HEK293 (cell line): Measurements from ENCODE around the gene CORO7.

ENCODE experiments used
- HIC1 ChIP-seq: fragments of 450-650 bp; formaldehyde crosslinking; IDR thresholded peaks from 2 replicates; pipeline ENCODE4 v1.5.1; 2016; ENCODE audit warnings: missing biosample characterization, missing genetic modification characterization
- KLF16 ChIP-seq: fragments of 450-650 bp; formaldehyde crosslinking; IDR thresholded peaks from 2 replicates; pipeline ENCODE4 v1.5.1; 2017; ENCODE audit warnings: missing biosample characterization, missing genetic modification characterization
- YY1 ChIP-seq: fragments of 450-650 bp; formaldehyde crosslinking; IDR thresholded peaks from 2 replicates; pipeline ENCODE4 v1.5.1; 2018; ENCODE audit warnings: missing biosample characterization, missing genetic modification characterization
- ZBTB7A ChIP-seq: fragments of 450-650 bp; formaldehyde crosslinking; IDR thresholded peaks from 2 replicates; pipeline ENCODE4 v1.5.1; 2016; ENCODE audit warnings: low read depth, missing biosample characterization, missing genetic modification characterization
- ZNF274 ChIP-seq, 2 experiments: fragments of 200-500 bp in 1 of 2; fragments of 450-650 bp in 1 of 2; sonication (Bioruptor generic) in 1 of 2; formaldehyde crosslinking in 1 of 2; IDR thresholded peaks; 2 replicates each; pipeline versions ENCODE4 v1.5.1 to v1.6.1; 2014 to 2016; ENCODE audit warnings: borderline replicate concordance in 1 of 2, inconsistent platforms in 1 of 2, low read length in 1 of 2, missing biosample characterization in 1 of 2, missing genetic modification characterization in 1 of 2
- ZNF488 ChIP-seq: fragments of 450-650 bp; formaldehyde crosslinking; IDR thresholded peaks from 2 replicates; pipeline ENCODE4 v1.5.1; 2016; ENCODE audit warnings: missing biosample characterization, missing genetic modification characterization
- ZNF639 ChIP-seq: fragments of 450-650 bp; formaldehyde crosslinking; IDR thresholded peaks from 2 replicates; pipeline ENCODE4 v1.5.1; 2016; ENCODE audit warnings: missing biosample characterization, missing genetic modification characterization
- ZNF692 ChIP-seq: fragments of 450-650 bp; formaldehyde crosslinking; IDR thresholded peaks from 2 replicates; pipeline ENCODE4 v1.5.1; 2016; ENCODE audit warnings: missing biosample characterization, missing genetic modification characterization
- TF ChIP-seq, protein P1 (sequence below): fragments of 450-650 bp; formaldehyde crosslinking; IDR thresholded peaks from 2 replicates; pipeline ENCODE4 v1.5.1; 2016; ENCODE audit warnings: missing biosample characterization, missing genetic modification characterization
- TF ChIP-seq, protein P2 (sequence below): fragments of 450-650 bp; formaldehyde crosslinking; IDR thresholded peaks from 2 replicates; pipeline ENCODE4 v1.5.1; 2017; ENCODE audit warnings: missing biosample characterization, missing genetic modification characterization
- TF ChIP-seq, protein P3 (sequence below): fragments of 450-650 bp; formaldehyde crosslinking; IDR thresholded peaks from 2 replicates; pipeline ENCODE4 v1.5.1; 2016; ENCODE audit warnings: missing biosample characterization, missing genetic modification characterization, borderline replicate concordance

DNA sequence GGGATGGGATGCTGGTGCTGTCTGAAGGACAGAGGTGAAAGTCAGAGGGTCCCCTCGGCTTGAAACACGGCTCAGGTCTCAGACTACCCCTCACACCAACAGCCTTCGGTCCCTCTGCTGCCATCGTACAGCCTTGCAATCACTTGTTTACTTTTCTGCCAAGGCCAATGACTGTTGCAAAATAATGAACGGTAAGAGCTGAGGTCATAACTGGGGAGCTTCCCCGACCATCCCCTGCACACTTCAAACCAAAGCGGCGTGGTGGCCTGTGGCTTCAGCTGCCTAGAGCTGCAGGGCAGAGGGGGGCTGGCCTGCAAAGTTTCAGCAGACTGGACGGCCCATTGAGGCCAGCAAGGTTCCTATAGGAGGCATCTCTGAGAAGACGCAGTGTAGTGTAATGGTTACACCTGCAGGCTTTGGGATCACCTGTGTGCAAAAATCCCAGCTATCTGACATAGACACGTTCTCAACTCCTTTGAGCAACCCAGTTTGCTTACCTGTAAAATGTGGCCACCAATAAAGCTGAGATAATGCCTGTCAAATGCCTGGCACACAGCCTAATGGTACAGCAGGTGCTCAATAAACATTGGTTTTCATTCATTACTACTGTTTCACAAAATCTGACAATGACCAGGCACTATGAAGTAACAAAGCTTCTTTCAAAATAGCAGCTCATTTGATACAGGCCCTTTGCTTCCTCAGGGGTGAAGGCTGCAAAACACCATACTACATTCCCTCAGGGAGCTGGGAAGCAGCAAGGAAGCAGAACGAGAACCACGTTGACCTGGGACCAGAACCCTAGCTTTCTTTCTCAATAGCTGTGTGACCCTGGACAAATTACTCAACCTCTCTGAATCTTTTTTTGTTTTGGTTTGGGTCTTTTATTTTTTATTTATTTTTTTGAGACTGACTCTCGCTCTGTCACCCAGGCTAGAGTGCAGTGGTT, 70.3 kb downstream of the CORO7 start:
- TF ChIP-seq ZNF274 (IDR thresholded peaks at IDR 0.05; ENCODE audit: low read length) (no peak), ZNF274 (tag by site-specific recombination; IDR thresholded peaks at IDR 0.05; ENCODE audit: borderline replicate concordance) (no peak), YY1 (tag by site-specific recombination) (no peak), KLF16 (tag by site-specific recombination) (no peak), ZNF692 (no peak), HIC1 (tag by site-specific recombination) (no peak), ZNF488 (tag by site-specific recombination) (no peak), ZBTB7A (tag by site-specific recombination) (no peak), ZNF639 (tag by site-specific recombination) (no peak)
- TF ChIP-seq, protein P1, sequence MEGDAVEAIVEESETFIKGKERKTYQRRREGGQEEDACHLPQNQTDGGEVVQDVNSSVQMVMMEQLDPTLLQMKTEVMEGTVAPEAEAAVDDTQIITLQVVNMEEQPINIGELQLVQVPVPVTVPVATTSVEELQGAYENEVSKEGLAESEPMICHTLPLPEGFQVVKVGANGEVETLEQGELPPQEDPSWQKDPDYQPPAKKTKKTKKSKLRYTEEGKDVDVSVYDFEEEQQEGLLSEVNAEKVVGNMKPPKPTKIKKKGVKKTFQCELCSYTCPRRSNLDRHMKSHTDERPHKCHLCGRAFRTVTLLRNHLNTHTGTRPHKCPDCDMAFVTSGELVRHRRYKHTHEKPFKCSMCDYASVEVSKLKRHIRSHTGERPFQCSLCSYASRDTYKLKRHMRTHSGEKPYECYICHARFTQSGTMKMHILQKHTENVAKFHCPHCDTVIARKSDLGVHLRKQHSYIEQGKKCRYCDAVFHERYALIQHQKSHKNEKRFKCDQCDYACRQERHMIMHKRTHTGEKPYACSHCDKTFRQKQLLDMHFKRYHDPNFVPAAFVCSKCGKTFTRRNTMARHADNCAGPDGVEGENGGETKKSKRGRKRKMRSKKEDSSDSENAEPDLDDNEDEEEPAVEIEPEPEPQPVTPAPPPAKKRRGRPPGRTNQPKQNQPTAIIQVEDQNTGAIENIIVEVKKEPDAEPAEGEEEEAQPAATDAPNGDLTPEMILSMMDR (tag by site-specific recombination), result no peak
- TF ChIP-seq, protein P2, sequence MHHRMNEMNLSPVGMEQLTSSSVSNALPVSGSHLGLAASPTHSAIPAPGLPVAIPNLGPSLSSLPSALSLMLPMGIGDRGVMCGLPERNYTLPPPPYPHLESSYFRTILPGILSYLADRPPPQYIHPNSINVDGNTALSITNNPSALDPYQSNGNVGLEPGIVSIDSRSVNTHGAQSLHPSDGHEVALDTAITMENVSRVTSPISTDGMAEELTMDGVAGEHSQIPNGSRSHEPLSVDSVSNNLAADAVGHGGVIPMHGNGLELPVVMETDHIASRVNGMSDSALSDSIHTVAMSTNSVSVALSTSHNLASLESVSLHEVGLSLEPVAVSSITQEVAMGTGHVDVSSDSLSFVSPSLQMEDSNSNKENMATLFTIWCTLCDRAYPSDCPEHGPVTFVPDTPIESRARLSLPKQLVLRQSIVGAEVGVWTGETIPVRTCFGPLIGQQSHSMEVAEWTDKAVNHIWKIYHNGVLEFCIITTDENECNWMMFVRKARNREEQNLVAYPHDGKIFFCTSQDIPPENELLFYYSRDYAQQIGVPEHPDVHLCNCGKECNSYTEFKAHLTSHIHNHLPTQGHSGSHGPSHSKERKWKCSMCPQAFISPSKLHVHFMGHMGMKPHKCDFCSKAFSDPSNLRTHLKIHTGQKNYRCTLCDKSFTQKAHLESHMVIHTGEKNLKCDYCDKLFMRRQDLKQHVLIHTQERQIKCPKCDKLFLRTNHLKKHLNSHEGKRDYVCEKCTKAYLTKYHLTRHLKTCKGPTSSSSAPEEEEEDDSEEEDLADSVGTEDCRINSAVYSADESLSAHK, result no peak
- TF ChIP-seq, protein P3, sequence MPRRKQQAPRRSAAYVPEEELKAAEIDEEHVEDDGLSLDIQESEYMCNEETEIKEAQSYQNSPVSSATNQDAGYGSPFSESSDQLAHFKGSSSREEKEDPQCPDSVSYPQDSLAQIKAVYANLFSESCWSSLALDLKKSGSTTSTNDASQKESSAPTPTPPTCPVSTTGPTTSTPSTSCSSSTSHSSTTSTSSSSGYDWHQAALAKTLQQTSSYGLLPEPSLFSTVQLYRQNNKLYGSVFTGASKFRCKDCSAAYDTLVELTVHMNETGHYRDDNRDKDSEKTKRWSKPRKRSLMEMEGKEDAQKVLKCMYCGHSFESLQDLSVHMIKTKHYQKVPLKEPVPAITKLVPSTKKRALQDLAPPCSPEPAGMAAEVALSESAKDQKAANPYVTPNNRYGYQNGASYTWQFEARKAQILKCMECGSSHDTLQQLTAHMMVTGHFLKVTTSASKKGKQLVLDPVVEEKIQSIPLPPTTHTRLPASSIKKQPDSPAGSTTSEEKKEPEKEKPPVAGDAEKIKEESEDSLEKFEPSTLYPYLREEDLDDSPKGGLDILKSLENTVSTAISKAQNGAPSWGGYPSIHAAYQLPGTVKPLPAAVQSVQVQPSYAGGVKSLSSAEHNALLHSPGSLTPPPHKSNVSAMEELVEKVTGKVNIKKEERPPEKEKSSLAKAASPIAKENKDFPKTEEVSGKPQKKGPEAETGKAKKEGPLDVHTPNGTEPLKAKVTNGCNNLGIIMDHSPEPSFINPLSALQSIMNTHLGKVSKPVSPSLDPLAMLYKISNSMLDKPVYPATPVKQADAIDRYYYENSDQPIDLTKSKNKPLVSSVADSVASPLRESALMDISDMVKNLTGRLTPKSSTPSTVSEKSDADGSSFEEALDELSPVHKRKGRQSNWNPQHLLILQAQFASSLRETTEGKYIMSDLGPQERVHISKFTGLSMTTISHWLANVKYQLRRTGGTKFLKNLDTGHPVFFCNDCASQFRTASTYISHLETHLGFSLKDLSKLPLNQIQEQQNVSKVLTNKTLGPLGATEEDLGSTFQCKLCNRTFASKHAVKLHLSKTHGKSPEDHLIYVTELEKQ (tag by site-specific recombination), result no peak
